ENCODE results near the gene DOLPP1. TPM values are rescaled to one million over a fixed set of nuclear protein-coding genes. Genes with fewer than 3 reads are reported as not detected.

The DOLPP1 gene
- polyA plus RNA-seq, 3 donors = 5.4 to 6.6 (median 5.9) TPM

DNA sequence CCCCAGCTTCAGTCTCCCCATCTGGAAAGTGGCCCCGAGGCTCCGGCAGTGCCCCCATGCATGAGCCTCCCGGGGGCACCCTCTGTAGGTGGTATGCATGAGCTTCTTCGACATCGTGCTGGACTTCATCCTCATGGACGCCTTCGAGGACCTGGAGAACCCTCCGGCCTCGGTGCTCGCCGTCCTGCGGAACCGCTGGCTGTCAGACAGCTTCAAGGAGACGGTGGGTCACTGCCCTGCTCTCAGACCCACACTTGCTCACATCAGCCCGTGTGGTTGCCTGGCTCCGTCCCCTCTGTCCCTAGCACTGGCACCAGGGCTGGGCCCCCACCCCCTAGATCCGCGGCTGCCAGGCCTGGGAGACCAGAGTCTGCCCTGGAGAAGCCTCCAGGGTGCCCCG lies 12.8 kb upstream of the DOLPP1 start:
- no peak overlapping the region for H3K9ac ChIP-seq (ENCODE audit: insufficient read depth, low read length, poor library complexity, severe bottlenecking)

DNA sequence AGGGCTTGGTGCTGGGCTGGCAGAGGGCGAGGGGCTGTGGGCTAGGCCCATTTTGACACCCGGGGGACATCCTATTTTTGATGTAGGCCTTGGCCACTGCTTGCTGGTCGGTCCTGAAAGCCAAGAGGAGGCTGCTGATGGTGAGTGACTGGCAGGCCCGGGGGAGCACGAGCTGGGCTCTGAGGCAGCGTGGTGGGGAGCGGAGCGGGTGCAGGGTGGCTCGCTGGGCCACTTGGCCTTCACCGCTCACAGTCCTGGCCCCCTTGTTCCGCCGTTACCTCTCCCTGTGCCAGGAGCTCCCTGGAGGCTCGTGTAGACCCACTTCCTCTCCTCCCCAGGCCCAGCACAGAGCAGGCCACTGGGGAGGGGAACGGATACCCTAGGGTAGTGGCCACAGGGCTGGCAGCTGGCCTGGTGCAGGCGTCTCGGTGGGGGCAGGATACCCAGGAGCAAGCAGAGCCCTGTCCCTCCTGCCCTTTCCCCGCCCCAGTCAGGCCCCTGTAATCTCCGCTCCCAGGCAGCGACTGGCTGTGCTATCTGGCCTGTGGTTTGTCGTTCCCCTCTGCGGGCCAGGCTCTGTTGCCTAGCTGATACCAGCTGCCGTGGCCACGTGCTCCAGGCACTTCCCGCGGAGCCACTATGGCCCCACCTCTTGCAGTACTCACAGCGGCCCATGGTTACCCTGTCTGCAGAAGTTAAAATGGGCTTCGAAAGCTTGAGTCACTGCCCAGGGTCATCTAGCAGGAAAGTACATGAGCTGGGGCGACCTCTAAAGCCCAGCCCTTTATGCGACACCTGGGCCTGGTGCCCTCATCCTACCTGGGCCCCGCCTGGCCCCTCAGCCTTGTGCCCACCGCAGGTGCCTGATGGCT lies 11.7 kb upstream of the DOLPP1 start:
- Histone ChIP-seq H3K9me3 (replicated peaks in 1 of 2; ENCODE audit: control insufficient read depth in 1 of 2, insufficient read depth in 1 of 2, low read length in 2 of 2) (no peaks in the 10 kb centered on the region), H3K4me3 (replicated peaks in 1 of 3; ENCODE audit: low read depth in 2 of 3, low read length in 3 of 3) (peak overlapping the region in 1 of 3 experiments; percentile 59), H3K27ac (ENCODE audit: low read depth in 1 of 2, low read length in 2 of 2) (peak overlapping the region; percentile 63 to 65), H3K27me3 (ENCODE audit: control insufficient read depth in 2 of 2, insufficient read depth in 2 of 2, low read length in 2 of 2) (no peaks in the 10 kb centered on the region), H3K4me2 (replicated peaks; ENCODE audit: extremely low read depth, low read length, poor library complexity, severe bottlenecking) (peak overlapping the region; percentile 70), H3K9ac (ENCODE audit: insufficient read depth, low read length, poor library complexity, severe bottlenecking) (peak overlapping the region; percentile 58), H3K4me1 (ENCODE audit: control insufficient read depth in 1 of 2, insufficient read depth in 2 of 2, low read length in 2 of 2) (peaks cover 18 to 20% of the 10 kb centered on the region in 2 donors), H2AFZ (ENCODE audit: insufficient read depth, low read depth, low read length, poor library complexity, severe bottlenecking) (peak overlapping the region; percentile 75), H4K20me1 (ENCODE audit: insufficient read depth, low read length) (no peaks in the 10 kb centered on the region), H3K36me3 (replicated peaks in 1 of 2; ENCODE audit: control insufficient read depth in 1 of 2, insufficient read depth in 2 of 2, low read length in 2 of 2) (peaks cover 40 to 42% of the 10 kb centered on the region in 2 donors), H3K79me2 (ENCODE audit: insufficient read depth, low read length) (no peaks in the 10 kb centered on the region)
- Mint-ChIP-seq H3K4me3 (peak overlapping the region; percentile 48 to 76), H3K9me3 (peaks cover 0 to 3% (median 0%) of the 10 kb centered on the region in 7 donors), H3K27me3 (ENCODE audit: low read depth in 3 of 3) (peaks cover 0 to under 1% (median 0%) of the 10 kb centered on the region in 3 donors), H3K4me1 (peaks cover 19% of the 10 kb centered on the region), H3K27ac (peak overlapping the region; percentile 25 to 85 (median 76)), H3K36me3 (peaks cover 27 to 60% of the 10 kb centered on the region in 2 donors)
- intact Hi-C loops (cut with micrococcal nuclease) = no loop called here
- TF ChIP-seq, protein P1, sequence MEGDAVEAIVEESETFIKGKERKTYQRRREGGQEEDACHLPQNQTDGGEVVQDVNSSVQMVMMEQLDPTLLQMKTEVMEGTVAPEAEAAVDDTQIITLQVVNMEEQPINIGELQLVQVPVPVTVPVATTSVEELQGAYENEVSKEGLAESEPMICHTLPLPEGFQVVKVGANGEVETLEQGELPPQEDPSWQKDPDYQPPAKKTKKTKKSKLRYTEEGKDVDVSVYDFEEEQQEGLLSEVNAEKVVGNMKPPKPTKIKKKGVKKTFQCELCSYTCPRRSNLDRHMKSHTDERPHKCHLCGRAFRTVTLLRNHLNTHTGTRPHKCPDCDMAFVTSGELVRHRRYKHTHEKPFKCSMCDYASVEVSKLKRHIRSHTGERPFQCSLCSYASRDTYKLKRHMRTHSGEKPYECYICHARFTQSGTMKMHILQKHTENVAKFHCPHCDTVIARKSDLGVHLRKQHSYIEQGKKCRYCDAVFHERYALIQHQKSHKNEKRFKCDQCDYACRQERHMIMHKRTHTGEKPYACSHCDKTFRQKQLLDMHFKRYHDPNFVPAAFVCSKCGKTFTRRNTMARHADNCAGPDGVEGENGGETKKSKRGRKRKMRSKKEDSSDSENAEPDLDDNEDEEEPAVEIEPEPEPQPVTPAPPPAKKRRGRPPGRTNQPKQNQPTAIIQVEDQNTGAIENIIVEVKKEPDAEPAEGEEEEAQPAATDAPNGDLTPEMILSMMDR (IDR thresholded peaks at IDR 0.05) = no peak
- peak; percentile 74 to 83 (median 77) for DNase-seq
- 11% methylated on average over 24 of the region's 31 CpGs for WGBS (ENCODE audit: insufficient coverage)

More for the DNA sequence above, 12.8 kb upstream of the DOLPP1 start:
- Mint-ChIP-seq H3K4me1 (peaks cover 19% of the 10 kb centered on the region), H3K36me3 (peaks cover 32 to 70% of the 10 kb centered on the region in 2 donors), H3K9me3 (peaks cover 0 to 3% (median 0%) of the 10 kb centered on the region in 7 donors), H3K4me3 (no peak overlapping the region), H3K27ac (peak overlapping the region in 2 of 7 donors; percentile 25 to 71), H3K27me3 (ENCODE audit: low read depth in 3 of 3) (no peaks in the 10 kb centered on the region)
- Histone ChIP-seq H3K27me3 (ENCODE audit: control insufficient read depth in 2 of 2, insufficient read depth in 2 of 2, low read length in 2 of 2) (no peaks in the 10 kb centered on the region), H3K4me3 (replicated peaks in 1 of 3; ENCODE audit: low read depth in 2 of 3, low read length in 3 of 3) (no peak overlapping the region), H3K4me2 (replicated peaks; ENCODE audit: extremely low read depth, low read length, poor library complexity, severe bottlenecking) (no peak overlapping the region), H3K4me1 (ENCODE audit: control insufficient read depth in 1 of 2, insufficient read depth in 2 of 2, low read length in 2 of 2) (peaks cover 18 to 20% of the 10 kb centered on the region in 2 donors), H2AFZ (ENCODE audit: insufficient read depth, low read depth, low read length, poor library complexity, severe bottlenecking) (no peak overlapping the region), H3K9me3 (replicated peaks in 1 of 2; ENCODE audit: control insufficient read depth in 1 of 2, insufficient read depth in 1 of 2, low read length in 2 of 2) (no peaks in the 10 kb centered on the region), H3K27ac (ENCODE audit: low read depth in 1 of 2, low read length in 2 of 2) (no peak overlapping the region), H3K79me2 (ENCODE audit: insufficient read depth, low read length) (no peaks in the 10 kb centered on the region), H3K36me3 (replicated peaks in 1 of 2; ENCODE audit: control insufficient read depth in 1 of 2, insufficient read depth in 2 of 2, low read length in 2 of 2) (peaks cover 51% of the 10 kb centered on the region in 2 donors), H4K20me1 (ENCODE audit: insufficient read depth, low read length) (no peaks in the 10 kb centered on the region)
- DNase-seq = peak in 1 of 3 donors; percentile 2
- WGBS (ENCODE audit: insufficient coverage) = 95% methylated on average over 19 of the region's 19 CpGs
- TF ChIP-seq, protein P1 (IDR thresholded peaks at IDR 0.05) = no peak
- intact Hi-C loops (cut with micrococcal nuclease) = no loop called here
